Smooth muscle cell (in vitro differentiated cells): ENCODE data around the gene TMEM178B. TPM values are rescaled to one million over a fixed set of nuclear protein-coding genes. Genes with fewer than 3 reads are reported as not detected.

Source experiments
- DNase-seq: peaks from one replicate; lab custom pipeline; 2025; ENCODE audit not compliant: unreplicated experiment; lab: John Stamatoyannopoulos, UW
- H2AFZ ChIP-seq: fragments of 200-600 bp; sonication (generic); 2 replicates; pipeline ENCODE4 v1.6.0; 2016; ENCODE audit warnings: antibody characterized with exemption, low read depth, mild to moderate bottlenecking
- H3F3A ChIP-seq: fragments of 200-600 bp; sonication (generic); 2 replicates; pipeline ENCODE4 v1.6.0; 2017; ENCODE audit warnings: antibody characterized with exemption, low read depth
- H3K27ac ChIP-seq: fragments of 200-600 bp; sonication (generic); 2 replicates; pipeline ENCODE4 v1.5.1; 2016; ENCODE audit warnings: low read depth, mild to moderate bottlenecking
- H3K27me3 ChIP-seq: fragments of 200-600 bp; sonication (generic); 2 replicates; pipeline ENCODE4 v1.6.1; 2016; ENCODE audit warnings: low read depth, mild to moderate bottlenecking
- H3K36me3 ChIP-seq: fragments of 200-600 bp; sonication (generic); 2 replicates; pipeline ENCODE4 v1.5.1; 2016; ENCODE audit warnings: low read depth
- H3K4me1 ChIP-seq: fragments of 200-600 bp; sonication (generic); 2 replicates; pipeline ENCODE4 v1.5.1; 2016; ENCODE audit warnings: low read depth
- H3K4me2 ChIP-seq: fragments of 200-600 bp; sonication (generic); 2 replicates; pipeline ENCODE4 v1.6.0; 2016; ENCODE audit warnings: mild to moderate bottlenecking
- H3K4me3 ChIP-seq: fragments of 200-600 bp; sonication (generic); 2 replicates; pipeline ENCODE4 v1.5.1; 2016; ENCODE audit warnings: mild to moderate bottlenecking
- H3K79me2 ChIP-seq: fragments of 200-600 bp; sonication (generic); 2 replicates; pipeline ENCODE4 v1.6.0; 2016; ENCODE audit warnings: low read depth, mild to moderate bottlenecking
- H3K9ac ChIP-seq: fragments of 200-600 bp; sonication (generic); 2 replicates; pipeline ENCODE4 v1.6.0; 2016; ENCODE audit warnings: low read depth
- H3K9me3 ChIP-seq: fragments of 200-600 bp; sonication (generic); replicated peaks from 2 replicates; pipeline ENCODE4 v1.5.1; 2016; ENCODE audit warnings: low read depth
- H4K20me1 ChIP-seq: fragments of 200-600 bp; sonication (generic); 2 replicates; pipeline ENCODE4 v1.6.0; 2016; ENCODE audit warnings: low read depth
- WGBS: methylation state at CpG from one replicate; pipeline ENCODE4 v1.1.7; 2016; ENCODE audit warnings: low lambda C conversion rate; 5-methylcytosine and 5-hydroxymethylcytosine counted together
- polyA plus RNA-seq: library from polyadenylated mRNA; unstranded; fragments of >200 nt; fragmentation: Nextera tagmentation; extraction: Ambion mirVana; gene quantifications from 2 replicates; pipeline ENCODE4 v1.2.1, GENCODE V29; 2016
- total RNA-seq: library from RNA; depleted of rRNA; stranded (reverse); fragments of >200 nt; gene quantifications from 2 replicates; pipeline ENCODE4 v1.2.3, GENCODE V29; 2014
- TF ChIP-seq, protein P1 (sequence below): fragments of 200-600 bp; sonication (generic); IDR thresholded peaks from 2 replicates; pipeline ENCODE4 v1.5.1; 2017; ENCODE audit warnings: borderline replicate concordance, mild to moderate bottlenecking, antibody characterized with exemption; ENCODE audit not compliant: insufficient read depth, poor library complexity, severe bottlenecking

Gene TMEM178B
- total and polyA plus RNA-seq, 2 experiments from 2014 or later, result 0.72 TPM; not detected in 1

DNA sequence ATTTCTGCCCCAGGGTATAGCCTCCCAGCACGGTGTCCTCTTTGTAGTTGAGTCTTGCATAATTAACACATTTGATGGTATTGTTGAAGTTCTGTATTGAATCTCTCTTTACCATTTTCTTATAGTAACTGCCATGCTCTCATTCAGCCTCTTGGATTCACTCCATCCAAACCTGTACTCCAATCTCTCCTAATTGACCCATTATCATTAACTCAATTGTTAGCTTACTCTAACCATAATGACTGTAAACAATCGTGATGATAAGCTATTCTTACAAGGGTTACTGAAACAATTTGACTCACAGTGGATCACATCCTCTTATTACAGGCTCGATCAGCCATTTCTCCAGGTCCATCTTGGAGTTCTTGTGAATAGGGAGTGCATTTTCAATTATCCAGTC is 285.4 kb downstream of the TMEM178B start:
- H3K79me2 ChIP-seq, result no peaks in the 10 kb centered on the region
- H3K9me3 ChIP-seq, result no peaks in the 10 kb centered on the region
- TF ChIP-seq, protein P1, sequence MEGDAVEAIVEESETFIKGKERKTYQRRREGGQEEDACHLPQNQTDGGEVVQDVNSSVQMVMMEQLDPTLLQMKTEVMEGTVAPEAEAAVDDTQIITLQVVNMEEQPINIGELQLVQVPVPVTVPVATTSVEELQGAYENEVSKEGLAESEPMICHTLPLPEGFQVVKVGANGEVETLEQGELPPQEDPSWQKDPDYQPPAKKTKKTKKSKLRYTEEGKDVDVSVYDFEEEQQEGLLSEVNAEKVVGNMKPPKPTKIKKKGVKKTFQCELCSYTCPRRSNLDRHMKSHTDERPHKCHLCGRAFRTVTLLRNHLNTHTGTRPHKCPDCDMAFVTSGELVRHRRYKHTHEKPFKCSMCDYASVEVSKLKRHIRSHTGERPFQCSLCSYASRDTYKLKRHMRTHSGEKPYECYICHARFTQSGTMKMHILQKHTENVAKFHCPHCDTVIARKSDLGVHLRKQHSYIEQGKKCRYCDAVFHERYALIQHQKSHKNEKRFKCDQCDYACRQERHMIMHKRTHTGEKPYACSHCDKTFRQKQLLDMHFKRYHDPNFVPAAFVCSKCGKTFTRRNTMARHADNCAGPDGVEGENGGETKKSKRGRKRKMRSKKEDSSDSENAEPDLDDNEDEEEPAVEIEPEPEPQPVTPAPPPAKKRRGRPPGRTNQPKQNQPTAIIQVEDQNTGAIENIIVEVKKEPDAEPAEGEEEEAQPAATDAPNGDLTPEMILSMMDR, result no peak
- H3F3A ChIP-seq, result peaks cover 26% of the 10 kb centered on the region
- DNase-seq, result no peak
- peaks cover 20% of the 10 kb centered on the region for H3K4me1 ChIP-seq
- H3K4me2 ChIP-seq, result no peak overlapping the region
- no peaks in the 10 kb centered on the region for H4K20me1 ChIP-seq
- H3K4me3 ChIP-seq, result no peak overlapping the region
- no peaks in the 10 kb centered on the region for H3K27me3 ChIP-seq
- H3K27ac ChIP-seq, result no peak overlapping the region
- no peak overlapping the region for H2AFZ ChIP-seq
- 78% methylated on average over 3 of the region's 3 CpGs for WGBS
- H3K9ac ChIP-seq, result no peak overlapping the region
- no peaks in the 10 kb centered on the region for H3K36me3 ChIP-seq

DNA sequence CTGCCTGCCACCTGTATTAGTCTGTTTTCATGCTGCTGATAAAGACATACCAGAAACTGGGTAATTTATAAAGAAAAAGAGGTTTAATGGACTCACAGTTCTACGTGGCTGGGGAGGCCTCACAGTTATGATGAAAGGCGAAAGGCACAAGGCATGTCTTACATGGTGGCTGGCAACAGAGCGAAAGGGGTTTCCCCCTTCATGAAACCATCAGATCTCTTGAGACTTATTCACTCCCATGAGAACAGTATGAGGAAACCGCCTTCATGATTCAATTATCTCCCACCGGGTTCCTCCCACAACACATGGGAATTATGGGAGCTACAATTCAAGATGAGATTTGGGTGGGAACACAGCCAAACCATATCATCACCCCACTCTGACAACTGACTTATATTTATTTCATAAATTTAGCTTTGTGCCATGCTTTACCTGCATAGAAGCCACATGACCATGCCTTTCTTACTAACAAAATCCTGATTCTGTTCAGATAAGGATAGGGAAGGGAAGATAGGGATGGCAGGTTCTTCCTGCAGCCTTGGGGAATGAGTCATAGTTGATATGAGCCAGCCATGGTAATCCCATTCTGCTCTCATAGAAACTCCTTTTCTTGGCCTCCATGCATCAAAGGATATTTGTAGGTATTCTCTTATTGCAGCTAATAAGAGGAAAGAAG is 286.0 kb downstream of the TMEM178B start:
- TF ChIP-seq, protein P1, result no peak
- peak overlapping the region; percentile 15 for H3K4me2 ChIP-seq
- H3K79me2 ChIP-seq, result no peaks in the 10 kb centered on the region
- no peaks in the 10 kb centered on the region for H4K20me1 ChIP-seq
- H3K9me3 ChIP-seq, result no peaks in the 10 kb centered on the region
- no peak overlapping the region for H2AFZ ChIP-seq
- no peaks in the 10 kb centered on the region for H3K36me3 ChIP-seq
- H3K4me3 ChIP-seq, result no peak overlapping the region
- H3K4me1 ChIP-seq, result peaks cover 14% of the 10 kb centered on the region
- 99% methylated on average over 5 of the region's 5 CpGs for WGBS
- peaks cover 21% of the 10 kb centered on the region for H3F3A ChIP-seq
- no peaks in the 10 kb centered on the region for H3K27me3 ChIP-seq
- no peak overlapping the region for H3K27ac ChIP-seq
- no peak for DNase-seq
- no peak overlapping the region for H3K9ac ChIP-seq

DNA sequence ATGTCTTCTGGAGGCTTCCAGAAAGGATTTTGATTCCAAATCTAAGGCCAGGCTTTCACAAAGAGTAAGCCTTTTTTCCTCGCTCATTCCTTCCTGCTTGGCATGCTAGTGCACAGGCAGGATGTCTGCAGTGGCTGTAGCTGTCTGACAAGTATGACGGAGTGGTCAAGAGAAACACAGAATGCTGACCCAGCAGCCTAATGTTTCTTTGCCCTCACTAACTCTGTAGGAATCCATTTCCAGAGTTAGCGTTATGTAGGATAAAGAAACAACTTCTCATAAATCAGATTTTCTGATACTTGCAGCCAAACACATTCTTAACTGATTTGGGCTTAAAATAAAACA is 286.5 kb downstream of the TMEM178B start:
- whole genome bisulfite sequencing, result 60% methylated on average over 3 of the region's 3 CpGs
- TF ChIP-seq, protein P1, result no peak

DNA sequence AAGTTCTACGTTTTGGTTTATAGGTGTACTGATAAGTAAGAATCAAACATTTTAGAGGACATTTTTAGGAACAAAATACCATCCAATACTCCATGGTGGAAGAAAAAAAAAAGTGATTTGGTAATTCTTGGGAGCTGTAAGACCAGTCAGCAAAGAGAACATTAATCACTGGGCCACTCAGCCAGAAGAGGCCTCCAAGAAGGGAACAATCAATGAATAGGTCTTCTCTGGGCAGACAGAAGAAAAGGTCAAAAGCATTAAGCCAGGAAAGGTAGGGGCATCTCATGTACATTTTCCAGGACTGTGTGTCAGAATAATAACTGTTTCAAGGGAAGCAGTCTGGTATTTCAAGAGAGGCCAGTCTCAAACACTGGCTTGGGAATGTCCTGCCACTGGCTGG is 286.9 kb downstream of the TMEM178B start:
- H3K27me3 ChIP-seq, result no peaks in the 10 kb centered on the region
- H3K4me3 ChIP-seq, result no peak overlapping the region
- H3K9me3 ChIP-seq, result no peaks in the 10 kb centered on the region
- no peaks in the 10 kb centered on the region for H4K20me1 ChIP-seq
- 63% methylated on average over 1 of the region's 1 CpG for WGBS
- no peak overlapping the region for H3K4me2 ChIP-seq
- no peak overlapping the region for H2AFZ ChIP-seq
- no peak overlapping the region for H3K27ac ChIP-seq
- peaks cover 21% of the 10 kb centered on the region for H3F3A ChIP-seq
- no peaks in the 10 kb centered on the region for H3K79me2 ChIP-seq
- peaks cover 12% of the 10 kb centered on the region for H3K4me1 ChIP-seq
- H3K9ac ChIP-seq, result no peak overlapping the region
- no peak for DNase-seq
- TF ChIP-seq, protein P1, result no peak
- no peaks in the 10 kb centered on the region for H3K36me3 ChIP-seq

More for the DNA sequence above, 286.5 kb downstream of the TMEM178B start:
- Histone ChIP-seq H2AFZ (no peak overlapping the region), H4K20me1 (no peaks in the 10 kb centered on the region), H3K9me3 (no peaks in the 10 kb centered on the region), H3K4me3 (no peak overlapping the region), H3F3A (peaks cover 21% of the 10 kb centered on the region), H3K27me3 (no peaks in the 10 kb centered on the region), H3K27ac (no peak overlapping the region), H3K4me2 (peak overlapping the region; percentile 15), H3K36me3 (no peaks in the 10 kb centered on the region), H3K4me1 (peaks cover 10% of the 10 kb centered on the region), H3K9ac (no peak overlapping the region), H3K79me2 (no peaks in the 10 kb centered on the region)
- no peak for DNase-seq
